Measurements from ENCODE around the gene FBXL14.

GRCh38 chr12:1583421-1584078, 10.8 kb downstream of the FBXL14 start:
- TF ChIP-seq CTCF (tag by site-specific recombination; IDR thresholded peaks at IDR 0.05) = peak; percentile 85
- TF ChIP-seq REST (tag by site-specific recombination; IDR thresholded peaks at IDR 0.05) = no peak
- no peak for TF ChIP-seq PRDM2 (tag by site-specific recombination; IDR thresholded peaks at IDR 0.05; ENCODE audit: borderline replicate concordance)
